ENCODE results near the gene RAB3GAP1.
"Not testable (repeated sequence)": the region's sequence is repeated elsewhere in the genome, so short reads cannot be mapped to it uniquely, and the experiment has no call there.

Gene RAB3GAP1

DNA sequence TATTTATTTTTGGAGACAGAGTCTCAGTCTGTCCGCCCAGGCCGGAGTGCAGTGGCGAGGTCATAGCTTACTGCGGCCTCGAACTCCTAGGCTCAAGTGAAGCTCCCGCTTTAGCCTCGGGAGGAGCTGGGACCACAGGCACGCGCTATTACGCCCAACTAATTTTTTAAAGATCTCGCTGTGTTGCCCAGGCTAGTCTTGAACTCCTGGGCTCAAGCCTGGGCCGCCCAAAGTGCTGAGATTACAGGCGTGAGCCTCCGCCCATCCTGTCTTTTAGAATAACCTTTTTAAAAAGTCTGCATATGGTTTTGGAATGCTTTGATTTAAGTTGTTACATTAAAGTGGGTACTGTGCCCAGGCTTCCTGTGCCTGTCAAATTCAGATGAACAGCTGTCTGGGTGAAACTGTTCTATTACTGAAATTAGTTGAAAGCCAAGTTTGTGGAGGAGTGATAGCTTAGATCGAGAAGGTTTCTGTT lies 944 bp downstream of the RAB3GAP1 start:
- peak in 1 of 58 donors; percentile 7 for DNase-seq

DNA sequence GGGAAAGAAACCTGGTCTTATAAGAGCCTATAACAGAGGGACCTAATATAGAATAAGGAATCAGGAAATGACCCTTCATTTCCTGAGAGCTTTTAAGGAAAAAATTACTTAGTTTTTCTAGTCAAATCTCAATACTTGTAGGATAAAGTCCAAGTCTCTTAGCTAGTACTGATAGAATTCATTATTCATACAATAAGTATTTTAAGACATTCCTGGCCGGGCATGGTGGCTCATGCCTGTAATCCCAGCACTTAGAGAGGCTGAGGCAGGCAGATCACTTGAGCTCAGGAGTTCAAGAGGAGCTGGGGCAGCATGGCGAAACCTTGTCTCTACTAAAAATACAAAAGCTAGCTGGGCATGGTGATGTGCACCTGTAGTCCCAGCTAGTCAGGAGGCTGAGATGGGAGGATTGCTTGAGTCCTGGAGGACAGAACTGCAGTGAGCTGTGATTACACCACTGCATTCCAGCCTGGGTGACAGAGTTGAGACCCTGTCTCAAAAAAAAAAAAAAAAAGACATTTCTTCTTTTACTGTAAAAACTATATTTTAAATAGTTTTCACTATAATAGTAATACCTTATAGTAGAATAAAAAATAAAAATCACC lies 3.2 kb downstream of the RAB3GAP1 start:
- DNase-seq: no peak

DNA sequence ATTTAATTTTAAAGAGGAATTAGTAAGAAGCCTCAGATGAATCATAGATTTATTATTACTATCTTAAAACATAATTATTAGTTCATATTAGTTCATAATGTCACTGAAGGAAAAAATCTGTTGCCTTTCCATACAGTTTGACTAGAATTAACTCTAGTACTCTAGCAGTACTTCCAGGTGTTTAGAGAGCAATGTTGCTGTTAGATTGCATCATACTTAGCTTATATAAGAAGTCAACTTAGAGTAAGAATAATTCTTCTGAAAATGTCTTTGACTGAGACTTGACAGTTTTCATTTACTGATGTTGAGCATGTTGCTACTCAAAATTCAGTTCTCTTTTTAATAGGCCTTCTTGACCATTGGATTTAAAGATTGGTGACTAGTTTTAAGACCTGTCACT lies 4.7 kb downstream of the RAB3GAP1 start:
- no peak for DNase-seq

- DNase-seq: no peak
These were observed 7.5 kb downstream of the RAB3GAP1 start for GRCh38 chr2:135059577-135059976.

GRCh38 chr2:135063210-135063609 lies 11.1 kb downstream of the RAB3GAP1 start:
- DNase-seq: no peak

DNA sequence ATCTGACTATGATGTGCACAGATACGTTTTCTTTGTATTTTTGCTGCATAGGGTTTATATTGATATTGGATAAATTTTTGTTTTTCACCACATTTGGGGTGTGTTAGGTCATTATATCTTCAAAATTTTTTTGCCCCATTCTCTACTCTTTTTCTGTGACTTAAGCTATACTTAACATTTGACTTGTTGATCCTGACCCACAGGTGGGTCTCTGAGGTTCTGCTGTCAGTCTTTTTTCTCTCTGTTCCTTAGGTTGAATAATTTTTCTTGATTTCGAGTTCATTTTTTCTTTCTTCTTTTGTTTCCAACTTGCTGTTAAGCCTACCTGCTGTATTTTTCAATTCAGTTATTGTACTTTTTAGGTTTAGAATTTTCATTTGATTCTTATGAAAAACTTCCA lies 12.1 kb downstream of the RAB3GAP1 start:
- no peak for DNase-seq

DNA sequence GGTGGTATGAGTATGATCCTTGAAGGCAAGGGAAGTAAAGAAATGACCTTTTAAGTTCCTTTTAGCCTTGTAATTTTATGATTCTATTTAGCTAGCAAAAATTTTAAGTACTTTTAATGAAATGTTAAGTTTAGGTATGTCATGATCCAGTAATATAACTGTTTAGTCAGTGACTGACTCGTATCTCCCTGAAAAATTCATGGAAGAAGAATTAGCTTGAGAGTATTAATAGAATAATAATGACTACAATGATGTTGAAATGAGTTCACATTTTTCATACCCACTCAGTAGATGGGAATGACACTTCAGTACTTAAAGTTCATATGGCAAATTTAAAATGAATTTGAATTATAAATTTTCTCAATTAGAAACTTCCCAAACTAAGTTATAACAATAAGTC lies 14.6 kb downstream of the RAB3GAP1 start:
- no peak for DNase-seq

- no peak for DNase-seq
These were observed 20.3 kb downstream of the RAB3GAP1 start for GRCh38 chr2:135072125-135072997.

- DNase-seq: no peak
These were observed 22.1 kb downstream of the RAB3GAP1 start for GRCh38 chr2:135074216-135074615.

DNA sequence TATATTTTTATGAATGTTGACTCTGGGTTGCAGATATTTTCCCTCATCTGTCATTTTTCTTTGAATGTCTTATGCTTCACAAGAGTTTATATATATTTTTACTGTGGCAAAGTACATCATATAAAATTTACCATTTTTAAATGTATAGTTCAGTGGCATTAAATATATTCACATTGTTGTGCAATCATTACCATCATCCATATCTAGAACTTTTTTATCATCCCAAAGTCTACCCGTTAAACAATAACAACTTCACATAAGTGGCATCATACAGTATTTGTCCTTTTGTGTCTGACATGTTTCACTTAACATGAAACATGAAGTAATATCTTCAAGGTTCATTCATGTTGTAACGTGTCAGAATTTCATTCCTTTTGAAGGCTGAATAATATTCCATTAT lies 24.5 kb downstream of the RAB3GAP1 start:
- no peak for DNase-seq

DNA sequence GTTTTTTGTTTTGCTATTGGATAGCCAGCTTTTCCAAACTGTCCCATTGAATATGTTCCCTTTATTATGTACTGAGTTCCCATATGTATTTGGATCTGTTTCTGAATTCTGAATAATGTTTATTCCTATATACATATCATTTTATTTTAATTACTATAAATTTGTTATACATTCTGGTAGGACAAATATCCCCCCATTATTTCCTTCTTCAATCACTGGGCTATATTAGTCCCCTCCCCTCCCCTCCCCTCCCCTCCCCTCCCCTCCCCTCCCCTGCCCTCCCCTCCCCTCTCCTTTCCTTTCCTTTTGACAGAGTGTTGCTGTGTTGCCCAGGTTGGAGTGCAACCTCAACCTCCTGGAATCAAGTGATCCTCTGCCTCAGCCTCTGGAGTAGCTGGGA lies 26.3 kb downstream of the RAB3GAP1 start:
- no peak for DNase-seq

GRCh38 chr2:135086222-135086621 lies 34.1 kb downstream of the RAB3GAP1 start:
- DNase-seq: no peak

- DNase-seq: not testable (repeated sequence)
These were observed 37.5 kb downstream of the RAB3GAP1 start for GRCh38 chr2:135089597-135089996.

GRCh38 chr2:135091681-135092080 lies 39.6 kb downstream of the RAB3GAP1 start:
- no peak for DNase-seq

- DNase-seq: no peak
These were observed 41.1 kb downstream of the RAB3GAP1 start for GRCh38 chr2:135093193-135093592.

DNA sequence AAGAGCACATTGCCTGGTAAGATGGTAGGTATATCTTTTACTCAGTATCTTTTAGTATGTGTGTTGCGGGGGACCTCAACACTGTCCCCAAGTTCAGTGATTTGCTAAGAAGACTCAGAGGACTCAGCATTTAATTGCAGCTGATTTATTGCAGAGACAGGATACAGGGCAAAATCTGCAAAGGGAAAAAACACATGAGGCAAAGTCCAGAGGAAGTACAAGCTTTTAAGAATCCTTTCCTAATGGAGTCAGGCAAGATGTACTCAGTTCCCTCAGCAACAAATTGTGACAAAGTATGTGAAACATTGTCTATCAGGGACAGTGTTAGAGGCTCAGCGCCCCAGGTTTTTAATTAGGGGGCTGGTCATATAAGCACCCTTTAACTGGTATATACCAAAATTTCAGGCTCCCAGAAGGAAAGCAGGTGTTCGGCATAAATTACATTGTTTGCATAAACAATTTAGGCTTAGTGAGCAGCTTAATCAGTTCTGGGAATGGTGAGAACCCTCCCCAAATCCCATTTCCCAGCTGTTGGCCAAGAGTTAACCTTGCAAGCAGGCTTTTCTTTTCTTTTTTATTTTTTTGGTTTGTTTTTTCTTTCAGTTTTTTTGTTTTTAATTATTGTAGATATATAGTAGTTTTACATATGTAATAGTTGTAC lies 41.7 kb downstream of the RAB3GAP1 start:
- DNase-seq: no peak

- no peak for DNase-seq
These were observed 42.4 kb downstream of the RAB3GAP1 start for GRCh38 chr2:135094508-135094907.

DNA sequence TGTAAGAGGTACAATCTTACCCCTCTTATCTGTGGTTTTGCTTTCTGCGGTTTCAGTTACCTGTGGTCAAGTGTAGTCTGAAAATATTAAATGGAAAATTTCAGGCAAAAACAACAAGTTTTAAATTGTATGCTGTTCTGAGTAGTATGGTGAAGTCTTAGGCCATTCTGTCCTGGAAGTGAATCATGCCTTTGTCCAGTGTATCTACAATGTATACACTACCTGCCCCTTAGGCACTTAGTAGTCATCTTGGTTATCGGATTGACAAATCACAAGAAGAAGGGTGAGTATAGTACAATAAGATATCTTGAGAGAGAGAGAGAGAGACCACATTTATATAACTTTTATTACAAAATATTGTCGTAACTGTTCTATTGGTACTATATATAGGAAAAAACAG lies 43.5 kb downstream of the RAB3GAP1 start:
- DNase-seq: no peak

DNA sequence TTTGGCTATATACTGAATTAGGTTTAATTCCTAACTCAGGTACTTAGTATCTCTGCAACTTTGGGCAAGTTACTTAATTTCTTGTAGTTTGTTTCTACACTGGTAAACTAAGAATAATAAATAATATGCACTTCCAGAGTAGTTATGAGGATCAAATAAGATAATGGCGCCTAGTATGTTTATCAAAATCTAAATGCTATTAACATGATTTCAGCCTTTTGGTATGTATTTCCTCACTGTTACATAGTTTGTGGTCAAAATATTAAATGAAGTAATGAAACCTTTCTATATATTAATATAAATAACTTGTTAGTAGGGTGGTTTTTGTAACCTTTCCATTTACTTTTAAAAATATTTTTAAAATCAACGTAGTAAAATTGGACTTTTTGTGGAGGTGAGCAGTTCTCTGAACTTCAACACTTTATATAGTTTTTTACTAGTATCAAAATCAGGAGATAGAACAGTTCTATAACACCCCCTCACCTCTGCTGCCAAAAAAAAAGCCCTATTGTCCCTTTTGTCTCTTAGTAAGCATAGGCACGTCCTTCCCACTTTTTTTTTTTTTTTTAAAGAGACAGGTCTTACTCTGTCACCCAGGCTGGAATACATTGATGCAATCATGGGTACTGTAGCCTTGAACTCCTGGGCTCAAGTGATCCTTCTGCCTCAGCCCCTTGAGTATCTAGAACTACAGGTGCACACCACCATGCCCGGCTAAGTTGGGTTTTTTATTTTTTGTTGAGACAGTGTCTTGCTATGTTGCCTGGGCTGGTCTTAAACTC lies 44.8 kb downstream of the RAB3GAP1 start:
- no peak for DNase-seq

DNA sequence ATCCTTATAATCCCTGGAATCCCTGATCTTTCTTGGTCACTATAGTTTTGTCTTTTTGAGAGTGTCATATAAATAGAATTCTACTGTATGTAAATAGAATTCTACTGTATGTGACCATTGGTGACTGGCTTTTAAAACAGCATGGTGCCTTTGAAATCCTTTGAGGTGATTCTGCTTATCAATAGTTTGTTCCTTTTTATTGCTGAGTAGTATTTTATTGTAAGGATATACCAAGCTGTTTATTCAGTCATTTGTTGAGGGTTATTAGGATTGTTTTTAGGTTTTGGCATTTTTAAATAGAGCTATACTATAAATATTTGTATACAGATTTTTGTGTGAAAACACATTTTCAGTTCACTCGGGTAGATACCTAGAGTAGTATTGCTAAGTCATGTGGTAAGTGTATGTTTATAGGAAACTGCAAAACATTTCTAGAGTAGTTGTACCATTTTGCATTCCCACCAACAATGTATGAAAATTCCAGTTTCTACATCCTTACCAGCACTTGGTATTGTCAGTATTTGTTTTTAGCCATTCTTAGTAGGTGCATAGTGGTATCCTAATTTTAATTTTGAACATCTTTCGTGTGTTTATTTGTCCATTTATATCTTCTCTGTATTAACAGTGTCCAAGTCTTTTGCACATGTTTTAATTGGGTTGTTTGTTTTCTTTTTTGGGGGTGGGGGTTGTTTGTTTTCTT lies 45.6 kb downstream of the RAB3GAP1 start:
- no peak for DNase-seq
